K562 (cell line): ENCODE measurements around the gene AMBRA1. TPM values are rescaled to one million over a fixed set of nuclear protein-coding genes. Genes with fewer than 3 reads are reported as not detected.

Experiments
- BHLHE40 ChIP-seq: IDR thresholded peaks from 2 replicates; pipeline ENCODE4 v1.6.1; 2011; ENCODE audit warnings: low read length, improper control_type of control experiment
- BRF1 ChIP-seq: IDR thresholded peaks from 3 replicates; pipeline ENCODE4 v1.6.1; 2011; ENCODE audit warnings: borderline replicate concordance, mild to moderate bottlenecking; ENCODE audit not compliant: insufficient read length; ENCODE audit errors: extremely low read depth
- COPS2 ChIP-seq: fragments of 450-650 bp; conservative IDR thresholded peaks from 2 replicates; pipeline ENCODE4 v1.6.1; 2016; ENCODE audit warnings: mild to moderate bottlenecking, moderate library complexity
- KLF6 ChIP-seq: fragments of 250-450 bp; sonication (Bioruptor Pico); IDR thresholded peaks from 2 replicates; pipeline ENCODE4 v1.4.0; 2020; ENCODE audit warnings: mild to moderate bottlenecking, moderate library complexity, borderline replicate concordance
- L3MBTL2 ChIP-seq: fragments of 450-650 bp; IDR thresholded peaks from 2 replicates; pipeline ENCODE4 v1.6.1; 2016; ENCODE audit warnings: mild to moderate bottlenecking, moderate library complexity
- MTA1 ChIP-seq: fragments of 450-650 bp; IDR thresholded peaks from 2 replicates; pipeline ENCODE4 v1.6.1; 2017; ENCODE audit warnings: borderline replicate concordance
- NR1H2 ChIP-seq: sonication (generic); formaldehyde crosslinking; IDR thresholded peaks from 2 replicates; pipeline ENCODE4 v1.4.0; 2020; ENCODE audit warnings: mild to moderate bottlenecking, missing genetic modification reagents
- NR3C1 ChIP-seq: sonication (generic); formaldehyde crosslinking; IDR thresholded peaks from 2 replicates; pipeline ENCODE4 v1.8.1; 2022; ENCODE audit warnings: missing genetic modification reagents
- SAFB ChIP-seq: fragments of 200-400 bp; formaldehyde crosslinking; IDR thresholded peaks from 2 replicates; pipeline ENCODE4 v1.6.1; 2017; ENCODE audit warnings: low read depth, low read length, borderline replicate concordance
- SMARCA4 ChIP-seq: fragments of 450-650 bp; IDR thresholded peaks from 2 replicates; pipeline ENCODE4 v1.6.1; 2016
- TAF9B ChIP-seq: fragments of 450-650 bp; IDR thresholded peaks from 2 replicates; pipeline ENCODE4 v1.6.1; 2018; ENCODE audit warnings: mild to moderate bottlenecking; ENCODE audit not compliant: partially characterized antibody
- TEAD2 ChIP-seq: fragments of 450-650 bp; IDR thresholded peaks from 2 replicates; pipeline ENCODE4 v1.6.1; 2016; ENCODE audit warnings: missing genetic modification characterization, control low read depth, missing compliant biosample characterization
- ZBED1 ChIP-seq: IDR thresholded peaks from 2 replicates; pipeline ENCODE4 v1.6.1; 2014
- ZKSCAN1 ChIP-seq: fragments of 150-350 bp; IDR thresholded peaks from 2 replicates; pipeline ENCODE4 v1.6.1; 2016; ENCODE audit warnings: low read depth, low read length
- ZNF384 ChIP-seq: IDR thresholded peaks from 2 replicates; pipeline ENCODE4 v1.6.1; 2012; ENCODE audit warnings: low read depth, low read length, improper control_type of control experiment
- ZNF41 ChIP-seq: fragments of 250-450 bp; sonication (Bioruptor Pico); conservative IDR thresholded peaks from 2 replicates; pipeline ENCODE4 v1.4.0; 2020; ENCODE audit warnings: mild to moderate bottlenecking
- ZNF444 ChIP-seq: fragments of 250-450 bp; sonication (Bioruptor Pico); IDR thresholded peaks from 2 replicates; pipeline ENCODE4 v1.4.0; 2020; ENCODE audit warnings: mild to moderate bottlenecking, moderate library complexity
- ZNF76 ChIP-seq: fragments of 250-450 bp; sonication (Bioruptor Pico); IDR thresholded peaks from 2 replicates; pipeline ENCODE4 v1.4.0; 2020; ENCODE audit warnings: mild to moderate bottlenecking, moderate library complexity, borderline replicate concordance
- polyA plus RNA-seq, 8 experiments: library from polyadenylated mRNA; depleted of rRNA in 4 of 8; stranded (reverse) in 5 of 8; unstranded in 3 of 8; fragments of >200 nt; fragmentation: Nextera tagmentation in 2 of 8; fragmentation: Illumina TruSeq in 1 of 8; extraction: Ambion mirVana in 2 of 8; extraction: Trizol in 1 of 8; gene quantifications; 2 replicates each; pipeline versions ENCODE4 v1.2.1 to v1.2.3, GENCODE V29; 2011 to 2014; ENCODE audit warnings: inconsistent platforms in 1 of 8, missing spikeins in 1 of 8
- total RNA-seq, 7 experiments: library from RNA; depleted of rRNA in 6 of 7; stranded (reverse); fragments of >200 nt in 6 of 7; fragmentation: Illumina TruSeq in 2 of 7; extraction: Trizol in 2 of 7; gene quantifications; 2 replicates each; pipeline versions ENCODE4 v1.2.1 to v1.2.3, GENCODE V29; 2011 to 2021; ENCODE audit warnings: low replicate concordance in 1 of 7
- TF ChIP-seq, protein P1 (sequence below): fragments of 150-350 bp; IDR thresholded peaks from 2 replicates; pipeline ENCODE4 v1.6.1; 2014; ENCODE audit warnings: low read depth, mild to moderate bottlenecking, low read length, borderline replicate concordance
- TF ChIP-seq, protein P2 (sequence below): IDR thresholded peaks from 2 replicates; pipeline ENCODE4 v1.6.1; 2011; ENCODE audit not compliant: insufficient read length; ENCODE audit errors: extremely low read depth
- TF ChIP-seq, protein P3 (sequence below): fragments of 250-450 bp; sonication (Bioruptor Pico); IDR thresholded peaks from 2 replicates; pipeline ENCODE4 v1.9.0; 2021; ENCODE audit warnings: mild to moderate bottlenecking
- TF ChIP-seq, protein P4 (sequence below): IDR thresholded peaks from 3 replicates; pipeline ENCODE4 v1.6.1; 2011; ENCODE audit warnings: borderline replicate concordance, mild to moderate bottlenecking; ENCODE audit not compliant: insufficient read length, insufficient read depth
- TF ChIP-seq, protein P5 (sequence below): sonication (generic); formaldehyde crosslinking; IDR thresholded peaks from 2 replicates; pipeline ENCODE4 v1.8.0; 2022; ENCODE audit warnings: missing genetic modification reagents, mild to moderate bottlenecking, moderate library complexity, borderline replicate concordance

Gene AMBRA1
- total and polyA plus RNA-seq, 9 of the 15 experiments (the other 6 are each of a cell fraction or from before 2014, with no cell fraction given) = 0.15 to 24.5 (median 13.0) TPM

DNA sequence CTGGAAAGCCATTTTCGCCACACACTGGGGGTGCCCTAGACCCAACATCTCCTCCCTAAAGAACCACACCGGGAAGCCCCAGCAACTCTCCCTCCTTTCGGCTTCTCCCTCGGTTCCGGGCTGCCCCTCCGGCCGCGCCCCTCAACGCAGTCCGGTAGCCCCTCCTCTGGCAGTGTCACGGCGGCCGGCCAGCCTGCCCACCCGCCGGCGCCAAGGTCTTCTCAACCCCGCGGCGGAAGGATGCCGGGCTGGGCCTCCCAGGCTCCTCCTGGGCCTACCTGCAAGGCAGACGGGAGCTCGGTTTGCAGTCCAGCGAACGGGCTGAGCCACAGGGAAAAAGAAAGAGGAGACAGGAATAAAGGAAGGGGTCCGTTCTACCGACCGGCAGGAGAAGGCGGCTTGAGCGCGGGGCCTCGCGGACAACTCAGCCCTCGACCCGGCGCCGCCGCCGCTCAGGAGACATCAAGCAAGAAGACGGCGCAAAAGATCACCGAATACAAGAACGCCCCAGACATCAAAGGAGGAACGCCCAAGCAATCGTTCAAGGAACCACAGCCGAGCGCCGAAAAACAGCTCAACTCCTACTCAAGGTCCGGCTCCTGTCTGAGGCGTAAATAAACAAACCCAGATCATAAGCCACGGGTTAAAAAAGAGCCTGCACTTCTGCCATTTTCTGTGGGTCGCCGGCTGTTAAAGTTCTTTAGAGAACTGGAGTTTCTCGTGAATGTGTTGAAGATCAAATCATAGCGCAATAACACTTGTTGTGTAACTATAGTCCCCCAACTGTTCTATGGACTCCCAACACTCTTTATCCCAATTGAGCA is at the start of gene AMBRA1 (continued):
- TF ChIP-seq, protein P1, sequence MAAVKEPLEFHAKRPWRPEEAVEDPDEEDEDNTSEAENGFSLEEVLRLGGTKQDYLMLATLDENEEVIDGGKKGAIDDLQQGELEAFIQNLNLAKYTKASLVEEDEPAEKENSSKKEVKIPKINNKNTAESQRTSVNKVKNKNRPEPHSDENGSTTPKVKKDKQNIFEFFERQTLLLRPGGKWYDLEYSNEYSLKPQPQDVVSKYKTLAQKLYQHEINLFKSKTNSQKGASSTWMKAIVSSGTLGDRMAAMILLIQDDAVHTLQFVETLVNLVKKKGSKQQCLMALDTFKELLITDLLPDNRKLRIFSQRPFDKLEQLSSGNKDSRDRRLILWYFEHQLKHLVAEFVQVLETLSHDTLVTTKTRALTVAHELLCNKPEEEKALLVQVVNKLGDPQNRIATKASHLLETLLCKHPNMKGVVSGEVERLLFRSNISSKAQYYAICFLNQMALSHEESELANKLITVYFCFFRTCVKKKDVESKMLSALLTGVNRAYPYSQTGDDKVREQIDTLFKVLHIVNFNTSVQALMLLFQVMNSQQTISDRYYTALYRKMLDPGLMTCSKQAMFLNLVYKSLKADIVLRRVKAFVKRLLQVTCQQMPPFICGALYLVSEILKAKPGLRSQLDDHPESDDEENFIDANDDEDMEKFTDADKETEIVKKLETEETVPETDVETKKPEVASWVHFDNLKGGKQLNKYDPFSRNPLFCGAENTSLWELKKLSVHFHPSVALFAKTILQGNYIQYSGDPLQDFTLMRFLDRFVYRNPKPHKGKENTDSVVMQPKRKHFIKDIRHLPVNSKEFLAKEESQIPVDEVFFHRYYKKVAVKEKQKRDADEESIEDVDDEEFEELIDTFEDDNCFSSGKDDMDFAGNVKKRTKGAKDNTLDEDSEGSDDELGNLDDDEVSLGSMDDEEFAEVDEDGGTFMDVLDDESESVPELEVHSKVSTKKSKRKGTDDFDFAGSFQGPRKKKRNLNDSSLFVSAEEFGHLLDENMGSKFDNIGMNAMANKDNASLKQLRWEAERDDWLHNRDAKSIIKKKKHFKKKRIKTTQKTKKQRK = peak; percentile 54; the same call in 1 of the 2 replicates
- TF ChIP-seq, protein P2, sequence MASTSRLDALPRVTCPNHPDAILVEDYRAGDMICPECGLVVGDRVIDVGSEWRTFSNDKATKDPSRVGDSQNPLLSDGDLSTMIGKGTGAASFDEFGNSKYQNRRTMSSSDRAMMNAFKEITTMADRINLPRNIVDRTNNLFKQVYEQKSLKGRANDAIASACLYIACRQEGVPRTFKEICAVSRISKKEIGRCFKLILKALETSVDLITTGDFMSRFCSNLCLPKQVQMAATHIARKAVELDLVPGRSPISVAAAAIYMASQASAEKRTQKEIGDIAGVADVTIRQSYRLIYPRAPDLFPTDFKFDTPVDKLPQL = no peak
- TF ChIP-seq NR3C1 = no peak
- TF ChIP-seq ZNF444 (CRISPR knock-in tag) = no peak
- TF ChIP-seq, protein P3, sequence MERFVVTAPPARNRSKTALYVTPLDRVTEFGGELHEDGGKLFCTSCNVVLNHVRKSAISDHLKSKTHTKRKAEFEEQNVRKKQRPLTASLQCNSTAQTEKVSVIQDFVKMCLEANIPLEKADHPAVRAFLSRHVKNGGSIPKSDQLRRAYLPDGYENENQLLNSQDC (CRISPR knock-in tag) = no peak
- peak; percentile 97 for TF ChIP-seq L3MBTL2
- no peak for TF ChIP-seq ZNF76 (CRISPR knock-in tag)
- TF ChIP-seq, protein P4, sequence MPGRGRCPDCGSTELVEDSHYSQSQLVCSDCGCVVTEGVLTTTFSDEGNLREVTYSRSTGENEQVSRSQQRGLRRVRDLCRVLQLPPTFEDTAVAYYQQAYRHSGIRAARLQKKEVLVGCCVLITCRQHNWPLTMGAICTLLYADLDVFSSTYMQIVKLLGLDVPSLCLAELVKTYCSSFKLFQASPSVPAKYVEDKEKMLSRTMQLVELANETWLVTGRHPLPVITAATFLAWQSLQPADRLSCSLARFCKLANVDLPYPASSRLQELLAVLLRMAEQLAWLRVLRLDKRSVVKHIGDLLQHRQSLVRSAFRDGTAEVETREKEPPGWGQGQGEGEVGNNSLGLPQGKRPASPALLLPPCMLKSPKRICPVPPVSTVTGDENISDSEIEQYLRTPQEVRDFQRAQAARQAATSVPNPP = no peak
- TF ChIP-seq BHLHE40 = peak; percentile 68
- no peak for TF ChIP-seq ZNF41 (CRISPR knock-in tag)
- TF ChIP-seq ZBED1 = 0 out of 2 replicates have a peak, but pooled peaks have one; percentile 68
- TF ChIP-seq KLF6 = peak; percentile 40; the same call in 1 of the 2 replicates
- no peak for TF ChIP-seq NR1H2 (CRISPR knock-in tag)
- peak; percentile 52 for TF ChIP-seq ZNF384
- TF ChIP-seq, protein P5, sequence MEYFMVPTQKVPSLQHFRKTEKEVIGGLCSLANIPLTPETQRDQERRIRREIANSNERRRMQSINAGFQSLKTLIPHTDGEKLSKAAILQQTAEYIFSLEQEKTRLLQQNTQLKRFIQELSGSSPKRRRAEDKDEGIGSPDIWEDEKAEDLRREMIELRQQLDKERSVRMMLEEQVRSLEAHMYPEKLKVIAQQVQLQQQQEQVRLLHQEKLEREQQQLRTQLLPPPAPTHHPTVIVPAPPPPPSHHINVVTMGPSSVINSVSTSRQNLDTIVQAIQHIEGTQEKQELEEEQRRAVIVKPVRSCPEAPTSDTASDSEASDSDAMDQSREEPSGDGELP = peak; percentile 72; the same call in 1 of the 2 replicates
- TF ChIP-seq TAF9B = peak; percentile 69
- peak; percentile 71; the same call in 1 of the 2 replicates for TF ChIP-seq MTA1
- no peak for TF ChIP-seq ZKSCAN1
- TF ChIP-seq COPS2 = no peak
- TF ChIP-seq TEAD2 (tag) = no peak; the same call in 1 of the 2 replicates
- peak; percentile 57; the same call in 1 of the 2 replicates for TF ChIP-seq SMARCA4
- no peak for TF ChIP-seq BRF1
- TF ChIP-seq SAFB = no peak
